HG03097 (cell line): Measurements from ENCODE around the gene PCSK9.

Experiments
- ATAC-seq: cut with Tn5 transposase; IDR thresholded peaks from one replicate; pipeline ENCODE4 v1.9.1; 2021; ENCODE audit not compliant: unreplicated experiment, low FRiP score

Gene PCSK9

DNA sequence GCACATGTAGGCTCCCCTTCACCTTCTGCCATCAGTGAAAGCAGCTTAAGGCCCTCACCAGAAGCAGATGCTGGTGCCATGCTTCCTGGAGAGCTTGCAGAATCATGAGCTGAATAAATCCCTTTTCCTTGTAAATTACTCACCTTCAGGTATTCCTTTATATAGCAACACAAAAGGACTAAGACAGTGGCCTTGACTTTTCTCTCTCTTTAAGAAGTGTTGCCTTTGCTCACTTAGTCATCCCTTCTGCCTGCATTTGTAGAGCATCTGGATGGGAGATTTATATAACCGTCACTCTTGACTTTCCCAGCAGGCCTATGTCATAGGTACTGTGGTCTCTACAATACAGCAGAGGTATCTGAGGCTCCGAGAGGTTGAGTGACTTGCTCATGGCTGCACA is 3.7 kb downstream of the PCSK9 start:
- no peak for ATAC-seq

GRCh38 chr1:55043726-55044125 is 4.4 kb downstream of the PCSK9 start:
- no peak for ATAC-seq

- ATAC-seq = no peak
Observed at GRCh38 chr1:55044617-55045397, 5.5 kb downstream of the PCSK9 start.

GRCh38 chr1:55045430-55045829 is 6.1 kb downstream of the PCSK9 start:
- ATAC-seq = no peak

DNA sequence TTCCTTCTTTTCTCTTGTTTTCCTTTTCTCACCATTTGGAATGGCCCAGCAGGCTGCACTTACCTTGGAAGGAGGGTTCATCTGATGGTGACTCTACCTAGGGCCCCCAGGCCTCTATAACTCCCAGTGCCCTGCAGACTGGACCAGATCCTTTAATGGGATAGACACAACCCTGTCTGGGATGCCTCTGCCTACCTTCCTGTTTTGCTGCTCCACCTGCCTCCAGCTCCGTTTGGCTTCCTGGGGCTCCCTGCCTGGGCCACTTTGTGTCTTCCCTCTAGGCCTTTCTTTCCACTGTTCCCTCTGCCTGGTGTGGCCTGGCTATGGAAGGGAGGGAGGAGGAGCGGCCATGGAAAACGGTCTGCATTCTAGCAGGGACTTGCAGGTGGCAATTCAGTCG is 7.5 kb downstream of the PCSK9 start:
- no peak for ATAC-seq

- no peak for ATAC-seq
Observed at GRCh38 chr1:55047611-55048010, 8.3 kb downstream of the PCSK9 start.

DNA sequence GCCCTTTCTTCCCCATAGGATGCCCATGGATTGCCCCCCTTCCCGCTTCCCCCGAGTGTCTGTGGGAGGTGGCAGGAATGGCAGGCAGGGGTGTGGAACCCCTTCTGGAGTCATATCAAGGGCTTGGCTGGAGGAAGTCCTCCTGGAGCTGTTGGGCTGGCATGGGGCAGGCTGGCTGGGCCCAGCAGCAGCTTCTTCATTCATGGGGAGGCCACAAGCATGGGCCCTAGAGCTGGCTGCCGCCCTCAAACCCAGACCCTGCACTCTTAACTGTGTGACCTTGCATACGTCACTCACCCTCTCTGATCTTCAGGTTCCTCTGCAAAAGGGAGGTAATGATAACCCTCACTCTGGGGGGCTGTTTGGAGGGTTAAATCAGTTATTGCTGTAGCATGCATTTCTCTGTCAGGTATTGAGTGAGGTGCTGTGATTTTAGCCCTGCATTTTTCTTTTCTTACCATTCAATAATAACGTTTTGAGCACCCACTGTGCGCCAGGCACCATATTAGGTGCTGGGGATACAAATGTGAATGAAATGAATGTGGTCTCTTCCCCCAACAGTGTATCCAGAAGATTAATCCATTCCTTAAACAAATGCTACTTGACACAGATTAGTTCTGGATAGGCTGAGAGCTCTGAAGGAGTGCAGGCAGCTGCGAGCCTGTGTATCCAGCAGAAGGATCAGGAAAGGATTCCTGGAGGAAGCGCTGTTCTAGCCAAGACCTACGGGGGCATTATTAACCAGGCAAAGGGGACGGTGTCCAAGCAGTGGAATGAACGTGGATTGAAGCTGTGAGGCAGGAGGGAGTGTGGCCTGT is 9.3 kb downstream of the PCSK9 start:
- ATAC-seq = no peak

DNA sequence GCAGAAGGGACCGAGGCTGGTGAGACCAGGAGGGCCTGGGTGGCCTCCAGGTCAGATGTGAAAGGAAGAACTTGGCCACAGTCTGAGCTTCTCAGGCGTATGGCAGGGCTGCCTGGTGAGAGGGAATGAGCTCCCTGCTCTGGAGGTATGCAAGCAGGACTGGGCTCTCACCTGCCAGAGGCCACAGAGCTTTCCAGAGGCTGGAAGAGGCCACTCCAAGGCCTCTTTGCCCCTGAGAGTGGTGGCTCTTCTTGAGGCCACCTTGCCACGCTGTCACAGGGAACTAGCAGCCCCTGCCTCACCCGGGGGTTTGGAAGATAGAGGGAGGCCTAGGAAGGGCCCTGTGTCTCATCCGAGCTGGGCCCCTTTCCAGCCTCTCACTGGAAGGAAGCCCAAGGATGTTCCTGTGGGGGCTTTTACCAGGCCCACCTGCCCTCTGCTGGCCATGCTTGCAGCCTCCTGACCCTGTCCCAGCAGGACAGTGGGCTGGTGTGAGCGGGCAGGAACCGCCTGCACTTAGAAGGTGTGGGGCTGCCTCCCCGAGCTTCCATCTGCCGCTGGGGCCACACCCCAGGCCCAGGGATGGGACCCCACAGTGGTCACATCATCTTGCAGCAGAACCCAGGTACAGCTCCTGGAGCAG is 10.0 kb downstream of the PCSK9 start:
- ATAC-seq = no peak

DNA sequence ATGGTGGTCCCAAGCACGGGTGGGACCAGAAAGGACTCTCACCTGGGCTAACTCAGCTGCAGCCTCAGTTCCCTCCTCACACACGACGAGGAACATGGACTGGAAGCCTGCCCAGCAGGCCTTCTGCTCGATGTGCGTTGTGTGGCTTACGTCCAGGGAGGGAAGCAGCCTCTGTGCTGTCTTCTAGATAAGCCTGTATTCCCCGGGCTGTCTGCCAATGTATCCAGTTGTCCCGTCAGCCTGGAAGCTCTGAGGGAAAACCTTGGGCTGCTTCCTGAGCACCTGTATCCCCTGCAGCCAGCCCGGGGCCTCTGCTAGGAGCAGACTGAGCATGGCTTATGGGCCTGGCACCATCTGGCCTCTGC is 10.5 kb downstream of the PCSK9 start:
- ATAC-seq = no peak

DNA sequence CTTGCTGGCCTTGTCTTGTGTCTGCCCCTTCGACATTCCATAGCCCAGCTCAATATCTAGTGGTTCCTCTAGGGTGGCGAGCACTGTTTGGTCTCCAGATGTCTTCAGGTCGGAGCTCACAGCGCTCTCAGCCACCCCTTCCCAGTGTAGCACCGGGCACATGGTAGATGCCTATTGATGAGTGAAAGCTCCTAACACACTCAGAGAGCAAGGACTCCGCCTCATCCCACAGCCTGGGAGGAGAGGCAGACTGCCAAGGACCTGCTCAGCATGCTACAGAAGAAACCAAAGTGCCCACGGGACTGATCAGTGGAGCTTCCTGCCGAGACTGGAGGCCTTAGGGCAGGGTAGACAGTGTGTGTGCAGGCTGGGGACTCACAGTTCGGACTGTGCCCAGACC is 10.9 kb downstream of the PCSK9 start:
- ATAC-seq = no peak

- no peak for ATAC-seq
Observed at GRCh38 chr1:55051169-55051568, 11.8 kb downstream of the PCSK9 start.

DNA sequence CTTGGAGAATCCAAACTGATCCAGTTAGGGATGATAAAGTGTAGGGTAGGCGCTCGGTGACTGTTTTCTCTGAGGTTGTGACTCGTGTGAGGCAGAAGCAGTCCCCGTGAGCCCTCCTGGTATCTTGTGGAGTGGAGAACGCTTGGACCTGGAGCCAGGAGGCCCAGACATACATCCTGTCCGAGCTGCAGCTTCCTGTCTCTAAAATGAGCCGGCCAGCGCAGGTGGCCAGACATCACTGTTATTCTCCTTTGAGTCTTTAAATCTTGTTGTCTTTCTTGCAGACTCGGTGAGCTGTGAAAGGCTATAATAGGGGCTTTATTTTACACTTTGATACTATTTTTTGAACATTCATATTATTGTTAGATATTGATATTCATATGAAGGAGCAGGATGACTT is 12.3 kb downstream of the PCSK9 start:
- ATAC-seq = no peak

- ATAC-seq = no peak
Observed at GRCh38 chr1:55052221-55053142, 13.1 kb downstream of the PCSK9 start.

- ATAC-seq = no peak
Observed at GRCh38 chr1:55053265-55053954, 14.1 kb downstream of the PCSK9 start.

- ATAC-seq = no peak
Observed at GRCh38 chr1:55054396-55054795, 15.0 kb downstream of the PCSK9 start.

DNA sequence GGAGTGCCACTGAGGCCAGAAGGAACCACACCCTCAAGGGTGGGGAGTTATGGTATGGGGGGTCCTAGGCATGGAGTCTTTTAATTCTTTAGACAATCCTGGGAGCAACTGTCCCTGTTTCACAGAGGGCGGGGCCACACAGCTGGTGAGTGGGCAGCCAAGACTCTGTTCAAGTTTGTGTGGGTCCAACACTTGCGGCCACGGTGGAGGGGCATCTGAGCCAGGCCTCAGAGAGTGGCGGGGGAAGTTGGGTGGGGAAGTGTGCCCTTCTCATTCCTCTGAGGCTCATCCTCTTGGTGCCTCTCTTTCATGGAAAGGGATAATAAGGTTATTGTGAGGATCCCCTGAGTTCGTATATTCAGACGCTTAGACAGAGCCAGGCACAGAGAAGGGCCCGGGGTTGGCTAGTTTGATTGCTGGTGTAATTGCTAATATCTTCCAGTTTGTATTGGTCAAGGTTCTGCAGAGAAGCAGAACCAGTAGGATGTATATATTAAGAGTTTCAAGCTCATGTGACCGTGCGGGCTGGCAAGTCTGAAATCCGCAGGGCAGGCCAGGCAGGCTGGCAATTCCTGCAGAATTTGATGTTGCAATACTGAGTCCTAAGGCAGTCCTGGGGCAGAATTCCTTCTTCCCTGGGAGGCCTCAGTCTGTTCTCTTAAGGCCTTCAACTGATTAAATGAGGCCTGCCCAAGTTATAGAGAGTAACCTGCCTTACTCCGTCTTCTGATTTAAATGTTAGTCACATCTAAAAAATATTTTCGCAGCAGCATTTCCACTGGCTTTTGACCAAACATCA is 15.9 kb downstream of the PCSK9 start:
- no peak for ATAC-seq

DNA sequence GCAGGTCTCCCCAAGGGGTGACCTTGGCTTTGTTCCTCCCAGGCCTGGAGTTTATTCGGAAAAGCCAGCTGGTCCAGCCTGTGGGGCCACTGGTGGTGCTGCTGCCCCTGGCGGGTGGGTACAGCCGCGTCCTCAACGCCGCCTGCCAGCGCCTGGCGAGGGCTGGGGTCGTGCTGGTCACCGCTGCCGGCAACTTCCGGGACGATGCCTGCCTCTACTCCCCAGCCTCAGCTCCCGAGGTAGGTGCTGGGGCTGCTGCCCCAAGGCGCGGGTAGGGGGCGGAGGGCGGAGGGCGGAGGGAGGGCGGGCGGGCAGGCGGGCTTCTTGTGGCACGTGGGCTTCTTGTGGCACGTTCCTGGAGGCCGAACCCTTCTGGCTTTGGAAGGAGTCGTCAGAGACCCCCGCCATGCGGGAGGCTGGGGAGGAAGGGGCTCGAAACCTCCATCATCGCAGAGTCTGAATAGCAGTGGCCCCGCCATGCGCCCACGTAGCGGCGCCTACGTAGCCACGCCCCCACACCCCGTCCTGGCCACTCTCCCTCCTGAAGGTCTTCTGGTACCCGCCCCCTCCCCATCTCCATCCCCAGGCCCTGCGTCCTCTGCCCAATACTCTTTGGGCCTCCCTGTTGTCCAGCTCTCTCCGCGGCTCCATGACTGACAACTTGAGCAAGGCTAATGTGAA is 16.7 kb downstream of the PCSK9 start:
- no peak for ATAC-seq

DNA sequence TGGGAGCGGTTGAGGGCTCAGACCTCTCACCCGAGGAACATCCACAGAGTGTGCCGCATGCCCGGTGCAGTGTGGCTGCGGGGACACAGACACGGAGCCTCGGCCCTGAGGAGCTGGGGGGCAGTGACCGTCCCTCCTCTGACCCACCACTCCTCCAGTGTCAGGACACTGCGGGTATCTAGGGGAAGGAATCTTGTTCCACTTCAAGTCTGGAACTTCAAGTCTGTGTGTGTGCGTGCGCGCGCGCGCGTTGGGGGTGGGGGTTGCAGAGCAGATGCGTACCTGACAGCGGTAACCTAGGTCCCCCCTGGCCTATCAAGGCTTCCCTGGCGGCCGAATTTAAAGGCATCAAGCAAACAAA is 17.3 kb downstream of the PCSK9 start:
- no peak for ATAC-seq
